Embryonic facial prominence (tissue), 1 donor: ENCODE data around the gene GMPR2.

ENCODE experiments used
- DNase-seq: peaks from one replicate; pipeline ENCODE4 v3.0.0-alpha.2; 2016; ENCODE audit errors: extremely low spot score

Gene GMPR2

GRCh38 chr14:24285351-24285750 lies 52.6 kb downstream of the GMPR2 start:
- DNase-seq: no peak

DNA sequence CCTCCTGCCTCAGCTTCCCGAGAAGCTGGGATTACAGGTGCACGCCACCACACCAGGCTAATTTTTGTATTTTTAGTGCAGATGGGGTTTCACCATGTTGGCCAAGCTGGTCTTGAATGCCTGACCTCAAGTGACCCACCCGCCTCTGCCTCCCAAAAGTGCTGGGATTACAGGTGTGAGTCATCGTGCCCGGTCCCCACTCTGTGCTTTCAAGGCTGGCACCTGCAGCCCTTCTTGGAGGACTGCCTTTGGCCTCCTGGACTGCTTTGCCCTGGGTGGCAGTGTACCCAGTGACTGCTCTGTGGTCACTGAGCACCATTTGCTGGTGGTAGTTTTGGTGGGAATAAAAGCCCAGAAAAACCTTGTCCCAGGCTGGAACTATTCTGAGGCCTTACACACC lies 54.3 kb downstream of the GMPR2 start:
- no peak for DNase-seq
